ENCODE results near the gene AGPAT4.

AGPAT4 gene

GRCh38 chr6:161153725-161154124, 120.1 kb downstream of the AGPAT4 start:
- TF ChIP-seq CTCF (IDR thresholded peaks at IDR 0.05), result no peak
- no peaks in the 10 kb centered on the region for H3K4me1 Mint-ChIP-seq
- no peak for DNase-seq
- no peak overlapping the region for H3K27ac Mint-ChIP-seq
- no peak overlapping the region for H3K4me3 Mint-ChIP-seq
- H3K9me3 Mint-ChIP-seq, result peaks cover 13% of the 10 kb centered on the region
- H3K27me3 Mint-ChIP-seq (ENCODE audit: low read depth, poor library complexity), result no peaks in the 10 kb centered on the region
- peaks cover 62% of the 10 kb centered on the region for H3K36me3 Mint-ChIP-seq (ENCODE audit: low read depth)

- H3K9me3 Mint-ChIP-seq, result peaks cover 11% of the 10 kb centered on the region
- no peaks in the 10 kb centered on the region for H3K4me1 Mint-ChIP-seq
- no peak overlapping the region for H3K27ac Mint-ChIP-seq
- no peak for TF ChIP-seq CTCF (IDR thresholded peaks at IDR 0.05)
- H3K27me3 Mint-ChIP-seq (ENCODE audit: low read depth, poor library complexity), result no peaks in the 10 kb centered on the region
- peaks cover 59% of the 10 kb centered on the region for H3K36me3 Mint-ChIP-seq (ENCODE audit: low read depth)
- H3K4me3 Mint-ChIP-seq, result no peak overlapping the region
- DNase-seq, result no peak
Observed at GRCh38 chr6:161152907-161153662, 120.8 kb downstream of the AGPAT4 start.

- Mint-ChIP-seq H3K4me1 (no peaks in the 10 kb centered on the region), H3K36me3 (ENCODE audit: low read depth) (peaks cover 59% of the 10 kb centered on the region), H3K4me3 (no peak overlapping the region), H3K27me3 (ENCODE audit: low read depth, poor library complexity) (peaks cover 3% of the 10 kb centered on the region), H3K27ac (no peak overlapping the region), H3K9me3 (peaks cover 5% of the 10 kb centered on the region)
- TF ChIP-seq CTCF (IDR thresholded peaks at IDR 0.05), result no peak
- DNase-seq, result no peak
Observed at GRCh38 chr6:161152527-161152862, 121.4 kb downstream of the AGPAT4 start.

- peaks cover 2% of the 10 kb centered on the region for H3K9me3 Mint-ChIP-seq
- no peaks in the 10 kb centered on the region for H3K4me1 Mint-ChIP-seq
- peaks cover 3% of the 10 kb centered on the region for H3K27me3 Mint-ChIP-seq (ENCODE audit: low read depth, poor library complexity)
- DNase-seq, result no peak
- H3K36me3 Mint-ChIP-seq (ENCODE audit: low read depth), result peaks cover 59% of the 10 kb centered on the region
- no peak overlapping the region for H3K27ac Mint-ChIP-seq
- no peak for TF ChIP-seq CTCF (IDR thresholded peaks at IDR 0.05)
- H3K4me3 Mint-ChIP-seq, result no peak overlapping the region
Observed at GRCh38 chr6:161151660-161152526, 122.0 kb downstream of the AGPAT4 start.

- no peak overlapping the region for H3K27ac Mint-ChIP-seq
- H3K4me1 Mint-ChIP-seq, result no peaks in the 10 kb centered on the region
- H3K9me3 Mint-ChIP-seq, result no peaks in the 10 kb centered on the region
- H3K27me3 Mint-ChIP-seq (ENCODE audit: low read depth, poor library complexity), result peaks cover 3% of the 10 kb centered on the region
- no peak for TF ChIP-seq CTCF (IDR thresholded peaks at IDR 0.05)
- DNase-seq, result no peak
- no peak overlapping the region for H3K4me3 Mint-ChIP-seq
- peaks cover 59% of the 10 kb centered on the region for H3K36me3 Mint-ChIP-seq (ENCODE audit: low read depth)
Observed at GRCh38 chr6:161151059-161151645, 122.7 kb downstream of the AGPAT4 start.

All from nephron progenitor cell (in vitro differentiated cells).